Mesodermal cell (in vitro differentiated cells): ENCODE results near the gene KRT24. TPM values are rescaled to one million over a fixed set of nuclear protein-coding genes. Genes with fewer than 3 reads are reported as not detected.
"Not testable (repeated sequence)": the region's sequence is repeated elsewhere in the genome, so short reads cannot be mapped to it uniquely, and the experiment has no call there.

Experiments used
- H3K27ac ChIP-seq: 2 replicates; pipeline ENCODE4 v1.7.0; 2013; ENCODE audit warnings: mild to moderate bottlenecking, low read depth, low read length, moderate library complexity; ENCODE audit not compliant: severe bottlenecking
- H3K36me3 ChIP-seq: 2 replicates; pipeline ENCODE4 v1.7.1; 2013; ENCODE audit warnings: mild to moderate bottlenecking, low read length, moderate library complexity; ENCODE audit not compliant: control insufficient read depth, insufficient read depth
- H3K4me1 ChIP-seq: one replicate; pipeline ENCODE4 v1.7.1; 2013; ENCODE audit warnings: mild to moderate bottlenecking, low read length; ENCODE audit not compliant: insufficient read depth, control insufficient read depth, poor library complexity, severe bottlenecking
- H3K4me3 ChIP-seq: 2 replicates; pipeline ENCODE4 v1.7.0; 2013; ENCODE audit warnings: low read length, control low read depth, mild to moderate bottlenecking; ENCODE audit not compliant: insufficient read depth, poor library complexity, severe bottlenecking; ENCODE audit errors: extremely low read depth
- H3K9me3 ChIP-seq: 2 replicates; pipeline ENCODE4 v1.7.1; 2013; ENCODE audit warnings: mild to moderate bottlenecking, low read length, moderate library complexity; ENCODE audit not compliant: control insufficient read depth
- WGBS, 2 experiments: methylation state at CpG; one replicate each; pipeline ENCODE4 v1.1.5; 2013; ENCODE audit warnings: missing lambda C conversion rate in 2 of 2; ENCODE audit not compliant: insufficient coverage in 2 of 2; 5-methylcytosine and 5-hydroxymethylcytosine counted together
- polyA plus RNA-seq, 2 experiments: library from polyadenylated mRNA; stranded (reverse); fragments of 50-300 nt; gene quantifications; one replicate each; pipeline ENCODE4 v1.2.3, GENCODE V29; 2013

KRT24 gene
- polyA plus RNA-seq (2013, experiment 1 of 2), result not detected
- polyA plus RNA-seq (2013, experiment 2 of 2), result not detected

DNA sequence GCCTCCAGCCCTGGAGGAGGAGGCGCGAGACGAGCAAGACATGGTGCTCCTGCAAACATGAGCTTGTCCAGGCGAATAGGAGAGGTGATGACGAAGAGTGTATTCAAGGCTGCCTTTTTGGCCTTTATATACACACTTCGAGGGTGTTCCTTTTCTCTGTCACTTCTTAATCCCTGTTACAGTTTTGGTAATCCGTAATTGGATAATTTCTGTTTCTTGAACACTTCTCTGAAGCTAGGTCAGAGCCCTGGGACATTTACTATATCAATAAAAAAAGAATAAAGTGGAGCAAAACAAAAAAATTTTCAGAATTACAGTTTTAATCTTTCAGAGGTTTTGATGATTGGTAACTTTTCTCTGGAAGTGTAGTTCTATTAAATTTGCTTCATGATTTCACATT lies at the start of gene KRT24:
TSS of gene KRT24 (minus strand) at position 101 of the 400 bp plus-strand sequence. CDS start at position 42, 59 bp downstream.
- Histone ChIP-seq H3K27ac (no peak within 1 kb of the TSS), H3K9me3 (no peaks in the 10 kb centered on the region), H3K36me3 (no peaks in the 10 kb centered on the region), H3K4me1 (no peaks in the 10 kb centered on the region), H3K4me3 (no peak within 1 kb of the TSS)
- 90 to 98% methylated on average over 5 to 7 of the region's 7 CpGs for WGBS, 2 experiments

GRCh38 chr17:40751065-40751464 lies 47.5 kb upstream of the KRT24 start:
- Histone ChIP-seq H3K27ac (no peak overlapping the region), H3K9me3 (no peaks in the 10 kb centered on the region), H3K36me3 (no peaks in the 10 kb centered on the region), H3K4me3 (no peak overlapping the region), H3K4me1 (no peaks in the 10 kb centered on the region)
- WGBS, 2 experiments, result 87 to 89% methylated on average over 12 to 13 of the region's 14 CpGs

GRCh38 chr17:40750391-40750790 lies 46.8 kb upstream of the KRT24 start:
- WGBS, 2 experiments, result 69 to 83% methylated on average over 2 of the region's 6 CpGs
- no peaks in the 10 kb centered on the region for H3K36me3 ChIP-seq
- no peak overlapping the region for H3K4me3 ChIP-seq
- H3K27ac ChIP-seq, result no peak overlapping the region
- no peaks in the 10 kb centered on the region for H3K9me3 ChIP-seq
- H3K4me1 ChIP-seq, result no peaks in the 10 kb centered on the region

GRCh38 chr17:40748666-40749065 lies 45.1 kb upstream of the KRT24 start:
- H3K27ac ChIP-seq, H3K9me3 ChIP-seq, H3K36me3 ChIP-seq, H3K4me1 ChIP-seq, H3K4me3 ChIP-seq: not testable (repeated sequence)
- WGBS, 2 experiments, result no CpG with 5 or more reads among the region's 1 CpG

GRCh38 chr17:40738553-40738952 lies 35.0 kb upstream of the KRT24 start:
- Histone ChIP-seq H3K27ac (no peak overlapping the region), H3K9me3 (peaks cover 11% of the 10 kb centered on the region), H3K4me3 (no peak overlapping the region), H3K36me3 (no peaks in the 10 kb centered on the region), H3K4me1 (no peaks in the 10 kb centered on the region)
- WGBS, 2 experiments, result 53 to 76% methylated on average over 4 of the region's 4 CpGs

GRCh38 chr17:40735016-40735415 lies 31.5 kb upstream of the KRT24 start:
- no peaks in the 10 kb centered on the region for H3K36me3 ChIP-seq
- no peak overlapping the region for H3K27ac ChIP-seq
- WGBS, 2 experiments, result 67% methylated on average over 1 of the region's 1 CpG; no CpG with 5 or more reads in 1 of the 2 experiments
- H3K4me3 ChIP-seq, result no peak overlapping the region
- H3K9me3 ChIP-seq, result peaks cover 11% of the 10 kb centered on the region
- no peaks in the 10 kb centered on the region for H3K4me1 ChIP-seq

GRCh38 chr17:40734018-40734417 lies 30.5 kb upstream of the KRT24 start:
- H3K4me1 ChIP-seq, result no peaks in the 10 kb centered on the region
- no peaks in the 10 kb centered on the region for H3K36me3 ChIP-seq
- H3K4me3 ChIP-seq, result no peak overlapping the region
- no peak overlapping the region for H3K27ac ChIP-seq
- WGBS, 2 experiments, result 91 to 100% methylated on average over 4 to 5 of the region's 6 CpGs
- peaks cover 11% of the 10 kb centered on the region for H3K9me3 ChIP-seq

GRCh38 chr17:40730970-40731369 lies 27.4 kb upstream of the KRT24 start:
- 50% methylated on average over 1 of the region's 1 CpG for WGBS, 2 experiments
- H3K4me3 ChIP-seq, result no peak overlapping the region
- no peak overlapping the region for H3K27ac ChIP-seq
- H3K36me3 ChIP-seq, result no peaks in the 10 kb centered on the region
- H3K4me1 ChIP-seq, result no peaks in the 10 kb centered on the region
- peaks cover 11% of the 10 kb centered on the region for H3K9me3 ChIP-seq

DNA sequence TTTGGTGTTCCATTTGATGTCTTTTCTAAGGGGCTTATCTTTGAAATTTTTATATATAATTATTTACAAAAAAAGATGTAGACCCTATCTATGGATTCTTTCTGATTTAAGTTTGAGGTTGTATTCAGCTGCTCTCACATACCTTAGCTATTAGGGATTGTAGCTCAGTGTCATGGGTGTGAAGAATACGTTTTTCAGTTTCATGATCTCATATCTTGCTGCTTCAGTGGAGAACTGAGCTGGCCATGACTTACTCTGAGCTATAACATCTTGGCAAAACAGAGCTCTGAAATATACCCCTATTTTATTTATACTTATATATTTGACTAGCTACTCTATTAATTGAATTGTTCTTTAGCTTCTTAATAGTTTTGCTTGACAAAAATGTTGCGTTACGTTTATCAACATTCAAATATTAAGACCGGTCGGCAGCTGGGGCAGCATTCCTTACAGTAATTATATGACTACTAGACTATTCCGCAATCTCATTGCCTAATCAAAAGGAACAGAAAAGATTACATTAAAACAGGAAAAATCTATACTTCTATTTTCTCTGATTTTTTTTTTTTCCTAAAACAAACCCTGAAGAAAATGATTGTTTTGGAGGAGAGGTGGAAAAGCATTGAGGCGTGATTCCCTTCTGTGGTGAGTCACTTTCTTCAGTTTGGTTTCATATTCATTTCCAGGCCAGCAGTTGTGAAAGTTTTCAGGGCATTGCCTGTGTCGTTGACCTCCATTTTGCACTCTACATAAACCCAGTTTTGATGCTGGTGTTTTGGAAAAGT lies 24.1 kb upstream of the KRT24 start:
- Histone ChIP-seq H3K4me1 (no peaks in the 10 kb centered on the region), H3K27ac (no peak overlapping the region), H3K36me3 (no peaks in the 10 kb centered on the region), H3K9me3 (no peaks in the 10 kb centered on the region), H3K4me3 (no peak overlapping the region)
- WGBS, 2 experiments, result 85% methylated on average over 3 of the region's 8 CpGs; no CpG with 5 or more reads in 1 of the 2 experiments

DNA sequence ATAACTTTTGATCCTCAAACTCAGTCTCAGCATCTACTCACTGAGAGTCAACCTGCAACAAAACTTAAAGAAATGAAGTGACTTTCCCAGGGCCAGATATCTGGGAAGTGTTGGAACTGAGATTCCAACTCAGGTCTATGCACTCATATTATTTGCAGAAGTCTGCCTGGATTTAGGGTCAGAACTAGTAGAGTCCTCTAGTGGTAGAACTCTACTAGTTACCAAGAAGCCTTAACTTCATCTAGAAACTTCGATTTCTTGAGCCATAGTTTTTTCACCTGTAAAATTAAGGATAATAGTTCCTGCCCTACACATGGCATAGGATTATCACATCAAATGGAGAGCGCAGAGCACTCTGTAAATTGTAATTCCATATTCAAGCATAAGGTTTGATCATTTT lies 23.4 kb upstream of the KRT24 start:
- Histone ChIP-seq H3K27ac (no peak overlapping the region), H3K4me1 (no peaks in the 10 kb centered on the region), H3K36me3 (no peaks in the 10 kb centered on the region), H3K9me3 (no peaks in the 10 kb centered on the region), H3K4me3 (no peak overlapping the region)
- no CpG with 5 or more reads among the region's 2 CpGs for WGBS, 2 experiments

DNA sequence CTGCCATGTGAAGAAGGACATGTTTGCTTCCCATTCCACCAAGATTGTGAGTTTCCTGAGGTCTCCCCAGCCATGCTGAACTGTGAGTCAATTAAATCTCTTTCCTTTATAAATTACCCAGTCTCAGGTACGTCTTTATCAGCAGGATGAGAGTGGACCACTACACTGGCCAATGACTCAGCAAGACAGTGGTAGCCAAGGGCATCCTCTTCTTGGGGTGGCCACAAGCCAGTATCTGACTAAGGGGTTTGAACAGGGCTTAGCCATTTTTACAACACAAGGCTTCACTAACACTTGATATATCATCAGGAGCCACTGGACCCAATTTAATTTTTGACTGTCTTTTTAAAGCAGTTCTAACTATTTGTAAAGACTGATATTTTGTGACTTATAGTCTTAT lies 21.1 kb upstream of the KRT24 start:
- no peak overlapping the region for H3K27ac ChIP-seq
- H3K4me1 ChIP-seq, result no peaks in the 10 kb centered on the region
- 57 to 75% methylated on average over 1 of the region's 1 CpG for WGBS, 2 experiments
- no peaks in the 10 kb centered on the region for H3K36me3 ChIP-seq
- H3K9me3 ChIP-seq, result no peaks in the 10 kb centered on the region
- H3K4me3 ChIP-seq, result no peak overlapping the region
